Stomach (tissue), 9 donors: ENCODE measurements around the gene ARHGAP32. TPM values are rescaled to one million over a fixed set of nuclear protein-coding genes. Genes with fewer than 3 reads are reported as not detected.

Experiments used
- DNase-seq, 2 donors: peaks; one replicate each; pipeline versions ENCODE4 v3.0.0 to v3.0.0-alpha.2; 2013 to 2019
- H3K27ac ChIP-seq, 5 donors: fragments of 200-600 bp in 4 of 5; sonication (generic) in 4 of 5; one replicate each; pipeline ENCODE4 v1.5.1; 2013 to 2019; ENCODE audit warnings: mild to moderate bottlenecking in 1 of 5, moderate library complexity in 1 of 5
- H3K27me3 ChIP-seq, 3 donors: fragments of 200-600 bp; sonication (generic); one replicate each; pipeline ENCODE4 v1.5.1; 2017 to 2019; ENCODE audit warnings: mixed run types in 1 of 3
- H3K36me3 ChIP-seq, 4 donors: fragments of 200-600 bp; sonication (generic); 1 replicate in 3 of 4; 2 replicates in 1 of 4; pipeline ENCODE4 v1.5.1; 2016 to 2019
- H3K4me1 ChIP-seq, 4 donors: fragments of 200-600 bp; sonication (generic); one replicate each; pipeline ENCODE4 v1.5.1; 2016 to 2019
- H3K4me3 ChIP-seq, 4 donors: fragments of 200-600 bp; sonication (generic) in 3 of 4; one replicate each; pipeline ENCODE4 v1.5.1; 2016 to 2019; ENCODE audit warnings: mild to moderate bottlenecking in 1 of 4
- H3K9me3 ChIP-seq, 4 donors: fragments of 200-600 bp; sonication (generic); one replicate each; pipeline ENCODE4 v1.5.1; 2016 to 2019
- EP300 ChIP-seq: sonication (generic); formaldehyde crosslinking; IDR thresholded peaks from one replicate; pipeline ENCODE4 v1.6.1; 2017; ENCODE audit warnings: antibody characterized with exemption
- POLR2A ChIP-seq, 4 donors: fragments of 450-650 bp; IDR thresholded peaks; one replicate each; pipeline ENCODE4 v1.6.1; 2016; ENCODE audit warnings: antibody characterized with exemption in 4 of 4, control low read depth in 2 of 4, mild to moderate bottlenecking in 1 of 4, moderate library complexity in 1 of 4
- POLR2AphosphoS5 ChIP-seq, 3 donors: sonication (generic); formaldehyde crosslinking; IDR thresholded peaks; one replicate each; pipeline ENCODE4 v1.6.1; 2016; ENCODE audit warnings: antibody characterized with exemption in 3 of 3
- WGBS, 5 donors: extraction: QIAGEN DNeasy Blood & Tissue Kit in 3 of 5; methylation state at CpG; one replicate each; pipeline versions ENCODE4 v1.1.5 to v1.1.7; 2013 to 2018; 5-methylcytosine and 5-hydroxymethylcytosine counted together
- intact Hi-C: fragments of 100-400 bp; cut with DNase I; formaldehyde crosslinking; loops from one replicate; pipeline ENCODE4 v1.15.1; 2023; ENCODE audit warnings: low total_unique reads
- polyA plus RNA-seq, 3 donors: library from polyadenylated mRNA; stranded (reverse); fragments of 200-250 nt; gene quantifications; one replicate each; pipeline ENCODE4 v1.2.3, GENCODE V29; 2013
- total RNA-seq, 5 donors: library from RNA; depleted of rRNA; stranded (reverse); fragments of >200 nt; gene quantifications; one replicate each; pipeline versions ENCODE4 v1.1.0 to v1.2.3, GENCODE V29; 2014 to 2016
- TF ChIP-seq, protein P1 (sequence below), 7 experiments: fragments of 450-650 bp in 4 of 7; fragments of 200-600 bp in 3 of 7; sonication (generic) in 3 of 7; IDR thresholded peaks; one replicate each; pipeline ENCODE4 v1.5.1; 2016 to 2019; ENCODE audit warnings: antibody characterized with exemption in 7 of 7, control low read depth in 2 of 7, mild to moderate bottlenecking in 1 of 7
- donor health status: healthy with polysubstance abuse.
- donor health status: Bipolar disorder and iron deficiency.
- donor health status: healthy.

ARHGAP32 gene
- total and polyA plus RNA-seq, 8 donors: 2.9 to 70.1 (median 34.3) TPM

GRCh38 chr11:128940156-128940555 lies 252.0 kb downstream of the ARHGAP32 start:
- 63 to 73% (median 66%) methylated on average over 5 of the region's 5 CpGs for WGBS, 5 donors
- no peak overlapping the region for H3K4me3 ChIP-seq
- H3K27me3 ChIP-seq: peaks cover 0 to 22% (median 0%) of the 10 kb centered on the region in 3 donors
- H3K4me1 ChIP-seq: no peaks in the 10 kb centered on the region
- TF ChIP-seq POLR2AphosphoS5 (IDR thresholded peaks at IDR 0.05): no peak
- TF ChIP-seq EP300: no peak
- no peak for TF ChIP-seq POLR2A (IDR thresholded peaks at IDR 0.05)
- TF ChIP-seq, protein P1, sequence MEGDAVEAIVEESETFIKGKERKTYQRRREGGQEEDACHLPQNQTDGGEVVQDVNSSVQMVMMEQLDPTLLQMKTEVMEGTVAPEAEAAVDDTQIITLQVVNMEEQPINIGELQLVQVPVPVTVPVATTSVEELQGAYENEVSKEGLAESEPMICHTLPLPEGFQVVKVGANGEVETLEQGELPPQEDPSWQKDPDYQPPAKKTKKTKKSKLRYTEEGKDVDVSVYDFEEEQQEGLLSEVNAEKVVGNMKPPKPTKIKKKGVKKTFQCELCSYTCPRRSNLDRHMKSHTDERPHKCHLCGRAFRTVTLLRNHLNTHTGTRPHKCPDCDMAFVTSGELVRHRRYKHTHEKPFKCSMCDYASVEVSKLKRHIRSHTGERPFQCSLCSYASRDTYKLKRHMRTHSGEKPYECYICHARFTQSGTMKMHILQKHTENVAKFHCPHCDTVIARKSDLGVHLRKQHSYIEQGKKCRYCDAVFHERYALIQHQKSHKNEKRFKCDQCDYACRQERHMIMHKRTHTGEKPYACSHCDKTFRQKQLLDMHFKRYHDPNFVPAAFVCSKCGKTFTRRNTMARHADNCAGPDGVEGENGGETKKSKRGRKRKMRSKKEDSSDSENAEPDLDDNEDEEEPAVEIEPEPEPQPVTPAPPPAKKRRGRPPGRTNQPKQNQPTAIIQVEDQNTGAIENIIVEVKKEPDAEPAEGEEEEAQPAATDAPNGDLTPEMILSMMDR (IDR thresholded peaks at IDR 0.05): no peak
- H3K27ac ChIP-seq: no peak overlapping the region
- DNase-seq: no peak
- no peaks in the 10 kb centered on the region for H3K36me3 ChIP-seq
- no peaks in the 10 kb centered on the region for H3K9me3 ChIP-seq
- intact Hi-C loops: no loop called here

DNA sequence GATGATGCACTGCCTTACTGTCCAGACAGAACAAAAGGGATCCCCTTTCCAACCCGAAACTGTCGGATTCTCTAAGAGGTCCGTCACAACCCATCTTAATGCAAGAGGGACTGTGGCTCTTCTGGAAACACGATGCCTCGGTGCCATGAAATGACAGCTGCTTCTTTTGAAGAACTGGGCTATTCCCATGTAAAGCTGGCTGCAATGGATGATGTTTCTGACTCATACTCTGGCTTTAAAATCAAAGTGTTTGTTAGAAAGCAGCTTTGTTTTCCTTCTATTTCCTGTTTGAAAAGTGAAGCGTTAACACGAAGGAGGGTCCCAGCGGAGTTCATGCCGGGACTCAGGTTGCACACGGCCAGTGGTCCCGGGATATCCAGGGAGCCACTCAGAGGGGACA lies 252.5 kb downstream of the ARHGAP32 start:
- TF ChIP-seq, protein P1 (IDR thresholded peaks at IDR 0.05): no peak
- no peak for TF ChIP-seq POLR2AphosphoS5 (IDR thresholded peaks at IDR 0.05)
- no peak for TF ChIP-seq POLR2A (IDR thresholded peaks at IDR 0.05)
- TF ChIP-seq EP300: no peak
- Histone ChIP-seq H3K27ac (no peak overlapping the region), H3K4me3 (no peak overlapping the region), H3K9me3 (no peaks in the 10 kb centered on the region), H3K27me3 (peaks cover 0 to 22% (median 0%) of the 10 kb centered on the region in 3 donors), H3K4me1 (no peaks in the 10 kb centered on the region), H3K36me3 (no peaks in the 10 kb centered on the region)
- no peak for DNase-seq
- WGBS, 5 donors: 62 to 78% (median 67%) methylated on average over 11 of the region's 11 CpGs
- intact Hi-C loops: no loop called here

GRCh38 chr11:128938156-128938885 lies 253.8 kb downstream of the ARHGAP32 start:
- TF ChIP-seq, protein P1 (IDR thresholded peaks at IDR 0.05): no peak
- no peak for TF ChIP-seq POLR2A (IDR thresholded peaks at IDR 0.05)
- TF ChIP-seq EP300: no peak
- TF ChIP-seq POLR2AphosphoS5 (IDR thresholded peaks at IDR 0.05): no peak
- no peaks in the 10 kb centered on the region for H3K36me3 ChIP-seq
- no peak overlapping the region for H3K27ac ChIP-seq
- WGBS, 5 donors: 86 to 94% (median 88%) methylated on average over 16 of the region's 16 CpGs
- H3K4me3 ChIP-seq: no peak overlapping the region
- no peaks in the 10 kb centered on the region for H3K4me1 ChIP-seq
- no peaks in the 10 kb centered on the region for H3K9me3 ChIP-seq
- intact Hi-C loops: no loop called here
- H3K27me3 ChIP-seq: peaks cover 0 to 22% (median 0%) of the 10 kb centered on the region in 3 donors
- DNase-seq: no peak

- Histone ChIP-seq H3K27me3 (peaks cover 0 to 22% (median 0%) of the 10 kb centered on the region in 3 donors), H3K36me3 (no peaks in the 10 kb centered on the region), H3K4me1 (no peaks in the 10 kb centered on the region), H3K4me3 (no peak overlapping the region), H3K9me3 (no peaks in the 10 kb centered on the region), H3K27ac (no peak overlapping the region)
- no peak for DNase-seq
- no peak for TF ChIP-seq POLR2AphosphoS5 (IDR thresholded peaks at IDR 0.05)
- TF ChIP-seq EP300: no peak
- TF ChIP-seq, protein P1 (IDR thresholded peaks at IDR 0.05): no peak
- TF ChIP-seq POLR2A (IDR thresholded peaks at IDR 0.05): no peak
- intact Hi-C loops: no loop called here
- WGBS, 5 donors: 73 to 90% (median 84%) methylated on average over 5 to 9 of the region's 9 CpGs
Measured at GRCh38 chr11:128937480-128937879, 254.6 kb downstream of the ARHGAP32 start.
